GM19035 (cell line): ENCODE results near the gene ZFP90.

Experiments
- ATAC-seq: cut with Tn5 transposase; IDR thresholded peaks from one replicate; pipeline ENCODE4 v1.9.1; 2021; ENCODE audit not compliant: unreplicated experiment

The ZFP90 gene

GRCh38 chr16:68577352-68577853 is 38.3 kb downstream of the ZFP90 start:
- no peak for ATAC-seq

DNA sequence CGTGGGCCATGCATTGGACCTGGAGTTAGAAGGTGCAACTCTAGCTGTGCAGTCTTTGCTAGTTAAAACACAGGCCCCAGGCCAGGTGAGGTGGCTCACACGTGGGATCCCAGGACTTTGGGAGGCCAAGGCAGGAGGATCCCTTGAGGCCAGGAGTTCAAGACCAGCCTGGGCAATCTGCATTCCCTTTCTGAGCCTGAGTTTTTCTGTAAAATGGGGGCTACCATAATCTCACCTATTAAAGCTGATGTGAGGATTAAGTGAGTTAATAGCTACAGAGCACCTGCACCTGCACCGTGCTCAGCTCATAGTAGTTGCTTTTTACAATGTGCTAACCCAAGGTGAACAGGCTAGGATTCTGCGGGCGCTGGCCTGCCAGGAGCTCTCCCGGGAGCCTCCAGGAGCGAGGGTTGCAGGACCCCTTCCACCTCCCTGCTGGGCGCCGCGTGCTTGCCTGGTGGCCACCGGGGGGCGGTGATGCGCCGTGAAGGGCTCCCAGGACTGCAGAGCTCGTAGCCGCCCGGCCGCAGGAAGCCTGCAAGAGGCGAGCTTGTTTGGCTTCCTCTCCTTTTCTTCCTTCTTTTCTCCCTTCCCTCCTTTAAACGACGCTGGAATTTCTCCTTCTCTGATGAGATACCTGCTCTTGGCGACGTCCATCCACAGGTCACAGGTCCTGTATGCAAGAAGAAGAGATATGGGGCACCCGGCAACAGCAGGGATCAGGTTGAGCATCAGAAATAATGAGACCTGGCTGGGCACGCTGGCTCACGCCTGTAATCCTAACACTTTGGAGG is 51.3 kb downstream of the ZFP90 start:
- ATAC-seq: no peak

DNA sequence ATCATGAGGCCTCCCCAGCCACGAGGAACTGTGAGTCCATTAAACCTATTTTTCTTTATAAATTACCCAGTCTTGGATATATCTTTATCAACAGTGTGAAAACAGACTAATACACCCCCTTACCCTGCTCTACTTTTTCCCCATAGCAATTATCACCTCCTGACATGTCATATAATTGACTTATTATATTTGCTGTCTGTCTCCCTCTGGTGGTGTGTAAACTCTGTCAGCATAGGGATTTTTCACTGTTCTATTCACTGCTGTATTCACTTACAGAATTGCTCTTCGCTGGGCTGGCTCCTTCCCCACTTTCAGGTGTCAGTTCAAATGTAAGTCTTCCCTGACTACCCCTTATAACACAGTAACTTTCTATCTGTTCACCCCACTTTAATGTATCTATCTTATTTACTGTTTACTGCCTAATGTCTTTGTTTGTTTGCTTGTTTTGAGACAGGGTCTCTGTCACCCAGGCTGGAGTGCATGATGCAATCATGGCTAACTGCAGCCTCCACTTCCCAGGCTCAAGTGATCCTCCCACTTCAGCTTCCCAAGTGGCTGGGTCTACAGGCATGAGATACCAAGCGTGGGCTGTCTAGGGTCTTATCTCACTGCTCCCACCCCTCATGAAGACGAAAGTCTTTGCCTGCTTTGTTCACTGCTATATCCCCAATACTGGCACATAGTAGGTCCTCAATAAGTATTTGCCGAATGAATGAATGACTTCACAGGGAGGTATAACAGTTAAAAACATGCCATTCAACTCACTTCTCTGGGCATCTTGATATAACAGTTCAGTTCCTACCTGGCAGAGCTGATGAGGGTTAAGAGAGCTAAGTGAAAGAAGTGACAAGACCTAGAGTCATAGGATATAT is 53.6 kb downstream of the ZFP90 start:
- ATAC-seq: no peak

DNA sequence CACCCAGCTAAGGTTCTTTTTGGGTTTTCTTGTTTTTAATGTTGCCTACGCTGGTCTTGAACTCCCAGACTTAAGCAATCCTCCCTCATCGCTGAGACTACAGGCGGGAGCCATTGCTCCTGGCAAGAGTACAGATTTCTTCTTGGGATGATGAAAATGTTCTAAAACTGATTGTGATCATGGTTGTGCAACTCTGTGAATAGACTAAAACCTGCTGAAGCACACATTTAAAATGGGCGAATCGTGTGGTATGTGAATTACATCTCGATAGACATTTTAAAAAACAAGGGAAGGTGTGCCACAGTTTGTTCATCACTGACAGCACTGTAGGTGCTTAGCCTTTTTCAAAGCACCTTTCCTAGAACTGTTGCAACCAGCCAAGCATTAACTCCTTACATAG is 57.2 kb downstream of the ZFP90 start:
- no peak for ATAC-seq

GRCh38 chr16:68599586-68599985 is 60.5 kb downstream of the ZFP90 start:
- ATAC-seq: no peak

DNA sequence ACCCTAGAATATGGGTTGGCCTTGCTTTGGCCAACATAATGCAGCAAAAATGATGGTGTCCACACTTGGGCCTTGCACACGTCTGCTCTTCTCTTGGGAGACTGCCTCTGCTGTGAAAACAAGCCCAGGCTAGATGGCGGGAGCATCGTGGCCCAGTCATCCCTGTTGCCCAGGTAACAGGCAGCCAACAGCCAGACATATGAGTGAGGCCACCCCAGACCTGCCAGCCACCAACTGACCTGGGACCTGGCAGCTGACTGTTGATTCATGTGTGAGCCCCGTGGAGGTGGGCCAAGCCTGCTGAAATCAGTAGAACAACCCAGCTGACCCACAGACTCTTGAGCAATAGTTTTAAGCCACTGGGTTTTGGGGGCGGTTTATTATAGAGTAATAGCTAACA is 66.7 kb downstream of the ZFP90 start:
- no peak for ATAC-seq

- ATAC-seq: no peak
These were observed 68.4 kb downstream of the ZFP90 start for GRCh38 chr16:68607443-68607842.

- ATAC-seq: no peak
These were observed 69.2 kb downstream of the ZFP90 start for GRCh38 chr16:68608330-68608729.

GRCh38 chr16:68612996-68613395 is 73.9 kb downstream of the ZFP90 start:
- no peak for ATAC-seq

DNA sequence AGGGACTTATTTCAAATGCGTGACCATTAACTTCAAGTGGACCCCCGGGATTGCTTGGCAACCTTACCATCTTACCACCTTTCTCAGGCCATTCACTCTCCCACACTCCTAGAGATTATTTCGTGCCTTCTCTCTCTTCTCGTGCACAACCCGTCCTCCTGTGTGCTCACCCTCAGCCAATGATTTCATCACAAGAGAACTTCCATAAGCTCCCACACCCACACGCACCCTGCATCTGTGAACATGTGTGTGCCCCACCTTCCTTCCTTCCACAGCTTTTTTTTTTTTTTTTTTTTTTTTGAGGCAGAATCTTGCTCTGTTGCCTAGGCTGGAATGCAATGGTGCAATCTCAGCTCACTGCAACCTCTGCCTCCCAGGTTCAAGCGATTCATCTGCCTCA is 78.6 kb downstream of the ZFP90 start:
- no peak for ATAC-seq
